ENCODE measurements around the gene ZNF438. TPM values are rescaled to one million over a fixed set of nuclear protein-coding genes. Genes with fewer than 3 reads are reported as not detected.

ZNF438 gene
- total RNA-seq, 4 donors from 2014 or later: 3.7 to 8.3 (median 7.3) TPM

- DNase-seq: no peak
- no peak for TF ChIP-seq POLR2A (IDR thresholded peaks at IDR 0.05)
- TF ChIP-seq CTCF (IDR thresholded peaks at IDR 0.05): no peak
- H3K27ac ChIP-seq: no peak overlapping the region
Measured at GRCh38 chr10:30974355-30974754, 57.3 kb downstream of the ZNF438 start.

GRCh38 chr10:30973737-30974136 is 57.9 kb downstream of the ZNF438 start:
- H3K27me3 ChIP-seq: no peaks in the 10 kb centered on the region
- no peaks in the 10 kb centered on the region for H3K9me3 ChIP-seq
- DNase-seq: no peak
- no peak overlapping the region for H3K27ac ChIP-seq
- H3K4me1 ChIP-seq: no peaks in the 10 kb centered on the region
- no peak for TF ChIP-seq POLR2A (IDR thresholded peaks at IDR 0.05)
- no peaks in the 10 kb centered on the region for H3K36me3 ChIP-seq
- H3K4me3 ChIP-seq: no peak overlapping the region

More at GRCh38 chr10:30974355-30974754, 57.3 kb downstream of the ZNF438 start:
- H3K4me3 ChIP-seq: no peak overlapping the region
- no peaks in the 10 kb centered on the region for H3K9me3 ChIP-seq
- H3K4me1 ChIP-seq: no peaks in the 10 kb centered on the region
- H3K36me3 ChIP-seq: no peaks in the 10 kb centered on the region
- no peaks in the 10 kb centered on the region for H3K27me3 ChIP-seq

- Histone ChIP-seq H3K27ac (no peak overlapping the region), H3K4me1 (no peaks in the 10 kb centered on the region), H3K4me3 (no peak overlapping the region), H3K36me3 (no peaks in the 10 kb centered on the region), H3K9me3 (no peaks in the 10 kb centered on the region), H3K27me3 (no peaks in the 10 kb centered on the region)
- TF ChIP-seq CTCF (IDR thresholded peaks at IDR 0.05) (no peak), POLR2A (IDR thresholded peaks at IDR 0.05) (no peak)
- no peak for DNase-seq
Measured at GRCh38 chr10:30970760-30971460, 60.8 kb downstream of the ZNF438 start.

GRCh38 chr10:30968711-30969110 is 63.0 kb downstream of the ZNF438 start:
- H3K27ac ChIP-seq: no peak overlapping the region

GRCh38 chr10:30967650-30968410 is 63.8 kb downstream of the ZNF438 start:
- H3K27me3 ChIP-seq: no peaks in the 10 kb centered on the region
- TF ChIP-seq CTCF (IDR thresholded peaks at IDR 0.05) (no peak), POLR2A (IDR thresholded peaks at IDR 0.05) (no peak)

More at GRCh38 chr10:30968711-30969110, 63.0 kb downstream of the ZNF438 start:
- no peaks in the 10 kb centered on the region for H3K27me3 ChIP-seq
- no peak overlapping the region for H3K4me3 ChIP-seq
- no peaks in the 10 kb centered on the region for H3K4me1 ChIP-seq
- TF ChIP-seq POLR2A (IDR thresholded peaks at IDR 0.05) (no peak), CTCF (IDR thresholded peaks at IDR 0.05) (no peak)
- H3K9me3 ChIP-seq: no peaks in the 10 kb centered on the region
- H3K36me3 ChIP-seq: no peaks in the 10 kb centered on the region
- DNase-seq: no peak

More at GRCh38 chr10:30967650-30968410, 63.8 kb downstream of the ZNF438 start:
- Histone ChIP-seq H3K4me3 (no peak overlapping the region), H3K9me3 (no peaks in the 10 kb centered on the region), H3K4me1 (no peaks in the 10 kb centered on the region), H3K27ac (no peak overlapping the region), H3K36me3 (no peaks in the 10 kb centered on the region)
- DNase-seq: no peak

Data from Peyer's patch (tissue), 4 donors.